ENCODE measurements around the gene REEP5.

The REEP5 gene

DNA sequence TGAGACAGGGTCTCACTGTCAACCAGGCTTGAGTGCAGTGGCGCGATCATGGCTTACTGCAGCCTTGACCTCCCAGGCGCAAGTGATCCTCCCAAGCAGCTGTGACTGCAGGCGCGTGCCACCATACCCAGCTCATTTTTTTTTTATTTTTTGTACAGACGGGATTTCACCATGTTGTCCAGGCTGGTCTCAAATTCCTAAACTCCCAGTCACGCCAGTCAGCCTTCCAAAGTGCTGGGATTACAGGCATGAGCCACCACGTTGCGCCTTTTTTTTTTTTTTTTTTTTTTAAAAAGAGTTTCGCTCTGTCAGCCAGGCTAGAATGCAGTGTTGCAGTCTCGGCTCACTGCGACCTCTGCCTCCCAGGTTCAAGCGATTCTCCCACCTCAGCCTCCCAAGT is 88.1 kb downstream of the REEP5 start:
- DNase-seq (ENCODE audit: low spot score) = no peak

DNA sequence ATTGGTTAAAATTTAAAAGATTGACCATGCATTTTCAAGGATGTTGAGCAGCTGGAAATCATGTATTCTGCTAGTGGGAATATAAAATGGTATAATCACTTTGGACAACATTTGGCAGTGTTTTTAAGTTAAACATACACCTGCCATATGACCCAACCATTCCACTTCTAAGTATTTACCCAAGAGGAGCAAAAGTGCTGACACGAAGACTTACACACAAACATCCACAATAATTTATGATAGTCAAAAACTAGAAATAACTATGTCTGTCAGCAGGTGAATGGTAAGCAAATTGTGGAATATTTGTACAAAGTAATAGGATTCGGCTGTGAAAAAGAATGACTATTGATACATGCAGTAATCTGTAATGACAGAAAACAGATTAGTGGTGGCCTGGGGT is 91.6 kb downstream of the REEP5 start:
- no peak for DNase-seq (ENCODE audit: low spot score)
